Panc1 (cell line): ENCODE measurements around the gene ESAM. TPM values are rescaled to one million over a fixed set of nuclear protein-coding genes. Genes with fewer than 3 reads are reported as not detected.

Source experiments
- ATAC-seq: fragments of 200-7000 bp; cut with Tn5 transposase; 2 replicates; pipeline ENCODE4 v1.9.1; 2020; ENCODE audit warnings: mild to moderate bottlenecking, moderate library complexity
- BruUV-seq: library from RNA; stranded (reverse); fragments of 400-500 nt; replicated peaks from 2 replicates; lab custom pipeline; 2021; lab: Mats Ljungman, UMichigan
- CTCF ChIA-PET: fragments of 300-600 bp; sonication (Branson Sonifier 250); formaldehyde crosslinking; loops from one replicate; lab custom pipeline; 2022; ENCODE audit warnings: antibody characterized with exemption; lab: Charles Lee
- POLR2A ChIA-PET: fragments of 300-600 bp; sonication (Branson Sonifier 250); formaldehyde crosslinking; loops from one replicate; lab custom pipeline; 2022; ENCODE audit warnings: antibody characterized with exemption; lab: Charles Lee
- DNase-seq: peaks from one replicate; pipeline ENCODE4 v3.0.0-alpha.2; 2010; ENCODE audit warnings: low read depth, low spot score
- H3K27ac ChIP-seq: 2 replicates; pipeline ENCODE4 v1.5.1; 2011; ENCODE audit warnings: mild to moderate bottlenecking, low read length, inconsistent platforms
- H3K27me3 ChIP-seq: fragments of 200-500 bp; sonication (Bioruptor generic); 2 replicates; pipeline ENCODE4 v1.6.0; 2014; ENCODE audit warnings: low read length, inconsistent platforms; ENCODE audit not compliant: control insufficient read depth, insufficient read depth
- H3K36me3 ChIP-seq: fragments of 200-500 bp; sonication (Bioruptor generic); 2 replicates; pipeline ENCODE4 v1.5.1; 2014; ENCODE audit warnings: inconsistent platforms, mild to moderate bottlenecking, low read length, moderate library complexity; ENCODE audit not compliant: control insufficient read depth, insufficient read depth
- H3K4me1 ChIP-seq: 2 replicates; pipeline ENCODE4 v1.5.1; 2011; ENCODE audit warnings: inconsistent platforms, mild to moderate bottlenecking, low read length, moderate library complexity; ENCODE audit not compliant: control insufficient read depth, insufficient read depth
- H3K4me3 ChIP-seq, 2 experiments: 2 replicates each; pipeline ENCODE4 v1.5.1; 2011 to 2012; ENCODE audit warnings: low read depth in 2 of 2, low read length in 2 of 2, mild to moderate bottlenecking in 2 of 2, inconsistent platforms in 1 of 2, moderate library complexity in 1 of 2
- H3K9me3 ChIP-seq: fragments of 200-500 bp; sonication (Bioruptor generic); 2 replicates; pipeline ENCODE4 v1.5.1; 2014; ENCODE audit warnings: low read depth, mild to moderate bottlenecking, inconsistent platforms, low read length, moderate library complexity; ENCODE audit not compliant: control insufficient read depth, insufficient read depth
- CTCF ChIP-seq: fragments of 450-650 bp; IDR thresholded peaks from 2 replicates; pipeline ENCODE4 v1.5.1; 2017; ENCODE audit warnings: mild to moderate bottlenecking
- POLR2AphosphoS5 ChIP-seq: IDR thresholded peaks from 2 replicates; pipeline ENCODE4 v1.6.1; 2012; ENCODE audit warnings: mild to moderate bottlenecking, low read depth, low read length, moderate library complexity
- REST ChIP-seq, 2 experiments: IDR thresholded peaks; 2 replicates each; pipeline ENCODE4 v1.6.1; 2011 to 2012; ENCODE audit warnings: low read depth in 2 of 2, control low read depth in 1 of 2, low read length in 1 of 2, mild to moderate bottlenecking in 1 of 2, moderate library complexity in 1 of 2; ENCODE audit not compliant: insufficient read depth in 1 of 2
- SIN3A ChIP-seq: IDR thresholded peaks from 2 replicates; pipeline ENCODE4 v1.6.1; 2012; ENCODE audit warnings: low read depth, mild to moderate bottlenecking, low read length, moderate library complexity, borderline replicate concordance; ENCODE audit not compliant: insufficient read depth
- TCF7L2 ChIP-seq: IDR thresholded peaks from 2 replicates; pipeline ENCODE4 v1.6.1; 2011; ENCODE audit warnings: mild to moderate bottlenecking, low read depth, low read length, inconsistent platforms
- in situ Hi-C: cut with HindIII; loops from 2 replicates; pipeline ENCODE4 v1.10.0; 2016; ENCODE audit warnings: low sequenced_read_pairs, low pct_unique_long_range_greater_than_20kb
- intact Hi-C: fragments of 100-400 bp; cut with micrococcal nuclease; formaldehyde crosslinking; loops from one replicate; pipeline ENCODE4 v1.10.0; 2022; ENCODE audit not compliant: unreplicated experiment
- total RNA-seq: library from RNA; stranded (reverse); gene quantifications from one replicate; pipeline ENCODE4 v1.2.1, GENCODE V29; 2021; ENCODE audit not compliant: unreplicated experiment

ESAM gene
- total RNA-seq, 1 experiment from 2014 or later: 1.6 TPM

DNA sequence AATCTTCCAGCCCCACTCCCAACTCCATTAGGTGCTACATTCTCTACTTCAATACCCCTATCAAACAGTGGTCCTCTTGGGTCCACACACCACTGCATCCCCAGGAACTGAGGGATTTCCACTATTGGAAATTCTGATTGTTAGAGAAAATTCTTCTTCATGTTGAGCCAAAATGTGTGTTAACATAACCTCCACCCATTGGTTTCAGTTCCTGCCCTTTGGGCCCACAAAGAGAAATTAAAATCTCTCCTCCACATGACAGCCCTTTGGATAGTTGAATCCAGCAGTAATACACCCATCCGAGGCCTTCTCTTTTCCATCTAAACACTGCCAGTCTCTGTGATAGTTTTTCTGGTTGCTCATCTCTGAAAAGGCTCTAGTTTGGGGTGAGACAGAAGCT lies 12.2 kb downstream of the ESAM start:
- Histone ChIP-seq H3K4me3 (no peak overlapping the region), H3K9me3 (no peaks in the 10 kb centered on the region), H3K27me3 (peaks cover 4% of the 10 kb centered on the region; the same call in 1 of the 2 replicates), H3K36me3 (no peaks in the 10 kb centered on the region), H3K27ac (no peak overlapping the region), H3K4me1 (peaks cover 4% of the 10 kb centered on the region; the same call in 1 of the 2 replicates)
- intact Hi-C loops: loop anchor here (5.0 kb wide), 1 partner anchor 83 kb away; no protein-coding TSS in a partner anchor
- in situ Hi-C loops: no loop called here
- no TSS peak for BruUV-seq
- POLR2A ChIA-PET: no interaction called here
- CTCF ChIA-PET: no interaction called here
- ATAC-seq (no peak), DNase-seq (no peak)
- TF ChIP-seq TCF7L2: no peak

DNA sequence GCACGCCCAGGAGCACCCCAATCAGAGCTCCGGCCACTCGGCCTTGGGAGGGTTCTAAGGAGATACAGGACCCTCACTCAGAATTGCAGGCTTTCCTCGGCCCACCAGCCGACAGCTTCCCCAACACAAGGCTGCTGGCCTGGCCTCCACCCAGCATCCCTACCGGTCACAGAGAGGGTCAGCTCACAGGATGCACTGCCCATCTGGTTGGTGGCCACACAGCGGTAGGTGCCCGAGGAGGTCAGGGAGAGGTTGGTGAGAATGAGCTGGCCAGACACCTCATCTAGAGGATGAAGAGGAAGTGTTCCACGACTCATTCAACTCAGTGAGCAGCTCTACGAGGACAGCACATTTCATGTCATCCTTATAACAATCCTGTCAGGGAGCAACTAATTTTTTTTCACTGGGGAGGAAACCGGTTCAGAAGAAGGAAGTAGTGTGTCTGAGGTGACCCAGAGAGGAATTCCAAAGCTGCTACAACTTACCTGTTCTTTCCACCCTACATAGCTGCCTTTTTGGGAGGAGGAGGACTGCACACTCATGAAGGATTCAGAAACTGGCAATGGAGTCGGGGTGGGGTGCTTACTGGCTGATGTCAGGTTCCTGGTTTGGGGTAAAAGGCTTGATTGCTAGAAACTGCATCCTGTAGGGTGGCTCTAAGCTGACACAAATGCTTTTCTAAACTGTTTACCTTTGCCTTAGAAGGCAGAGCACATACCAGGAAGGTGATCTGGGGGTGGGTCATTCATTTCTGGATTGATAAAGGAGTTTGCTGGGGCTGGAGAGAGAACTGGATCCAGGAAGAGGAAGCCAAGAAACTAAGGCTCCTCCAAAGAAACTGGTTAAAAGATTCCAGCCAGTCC lies 13.4 kb downstream of the ESAM start:
- no peak overlapping the region for H3K27ac ChIP-seq
- in situ Hi-C loops: no loop called here
- no peak overlapping the region for H3K4me3 ChIP-seq
- TF ChIP-seq SIN3A (no peak), CTCF (no peak), TCF7L2 (no peak), REST (IDR thresholded peaks at IDR 0.05; ENCODE audit: insufficient read depth in 1 of 2, low read depth in 2 of 2, low read length in 1 of 2) (no peak), POLR2AphosphoS5 (no peak)
- CTCF ChIA-PET: interaction anchor here (0.6 to 1.5 kb wide), 2 partner anchors 17 to 79 kb away, joined by 3 to 4 read pairs; no protein-coding TSS in a partner anchor
- no peaks in the 10 kb centered on the region for H3K36me3 ChIP-seq
- DNase-seq (no peak), ATAC-seq (no peak)
- POLR2A ChIA-PET: no interaction called here
- H3K27me3 ChIP-seq: peaks cover 16% of the 10 kb centered on the region
- BruUV-seq: no TSS peak
- no peaks in the 10 kb centered on the region for H3K9me3 ChIP-seq
- H3K4me1 ChIP-seq: peaks cover 4% of the 10 kb centered on the region; the same call in 1 of the 2 replicates
- intact Hi-C loops: loop anchor here (5.0 kb wide), 1 partner anchor 81 kb away; no protein-coding TSS in a partner anchor

GRCh38 chr11:124748100-124748418 lies 14.0 kb downstream of the ESAM start:
- H3K4me3 ChIP-seq: no peak overlapping the region
- DNase-seq (no peak), ATAC-seq (no peak)
- H3K9me3 ChIP-seq: no peaks in the 10 kb centered on the region
- no peak overlapping the region for H3K27ac ChIP-seq
- ChIA-PET POLR2A (no interaction called here), CTCF (interaction anchor here (1.5 kb wide), 1 partner anchor 79 kb away, joined by 3 read pairs; no protein-coding TSS in a partner anchor)
- no peaks in the 10 kb centered on the region for H3K36me3 ChIP-seq
- TF ChIP-seq SIN3A (no peak), POLR2AphosphoS5 (no peak), CTCF (no peak), TCF7L2 (no peak), REST (IDR thresholded peaks at IDR 0.05; ENCODE audit: insufficient read depth in 1 of 2, low read depth in 2 of 2, low read length in 1 of 2) (no peak)
- in situ Hi-C loops: no loop called here
- no TSS peak for BruUV-seq
- H3K27me3 ChIP-seq: peaks cover 22% of the 10 kb centered on the region
- intact Hi-C loops: loop anchor here (5.0 kb wide), 1 partner anchor 81 kb away; no protein-coding TSS in a partner anchor
- peaks cover 4% of the 10 kb centered on the region; the same call in 1 of the 2 replicates for H3K4me1 ChIP-seq
